HuH-7 (cell line): Measurements from ENCODE around the gene TIE1.

Experiments
- DNase-seq: peaks from one replicate; pipeline ENCODE4 v3.0.0; 2011; ENCODE audit warnings: low spot score

Gene TIE1

DNA sequence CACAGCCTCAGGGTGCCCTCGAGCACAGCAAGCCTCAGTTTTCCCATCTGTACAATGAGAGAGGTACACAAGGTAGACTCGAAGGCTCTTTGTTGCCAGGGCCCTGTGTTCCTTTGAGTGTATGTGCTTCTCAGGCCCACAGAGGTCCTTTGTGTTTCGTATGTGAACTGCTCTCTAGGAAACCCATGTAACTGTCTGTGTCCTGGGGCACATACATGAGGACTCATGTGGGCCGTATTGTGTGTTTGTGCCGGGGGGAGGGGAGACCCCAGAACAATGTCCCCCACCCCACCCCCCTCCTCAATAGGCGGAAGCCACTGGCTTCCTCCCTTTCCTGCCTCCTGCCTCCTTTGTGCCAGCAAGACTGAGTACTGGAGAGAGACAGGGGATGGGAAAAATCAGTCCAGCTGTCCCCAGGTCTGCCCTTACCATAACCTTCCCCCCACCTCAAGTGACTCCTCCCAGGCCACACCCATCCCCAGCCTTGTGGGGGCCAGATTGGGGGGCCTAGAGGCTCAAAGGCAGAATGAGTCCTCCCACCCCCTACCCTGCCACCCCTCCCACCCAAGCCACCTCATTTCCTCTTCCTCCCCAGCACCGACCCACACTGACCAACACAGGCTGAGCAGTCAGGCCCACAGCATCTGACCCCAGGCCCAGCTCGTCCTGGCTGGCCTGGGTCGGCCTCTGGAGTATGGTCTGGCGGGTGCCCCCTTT, at the start of gene TIE1:
TIE1 (plus strand) TSS at position 605 of the 717 bp plus-strand sequence; CDS start at position 695, 90 bp downstream.
- DNase-seq = no peak

DNA sequence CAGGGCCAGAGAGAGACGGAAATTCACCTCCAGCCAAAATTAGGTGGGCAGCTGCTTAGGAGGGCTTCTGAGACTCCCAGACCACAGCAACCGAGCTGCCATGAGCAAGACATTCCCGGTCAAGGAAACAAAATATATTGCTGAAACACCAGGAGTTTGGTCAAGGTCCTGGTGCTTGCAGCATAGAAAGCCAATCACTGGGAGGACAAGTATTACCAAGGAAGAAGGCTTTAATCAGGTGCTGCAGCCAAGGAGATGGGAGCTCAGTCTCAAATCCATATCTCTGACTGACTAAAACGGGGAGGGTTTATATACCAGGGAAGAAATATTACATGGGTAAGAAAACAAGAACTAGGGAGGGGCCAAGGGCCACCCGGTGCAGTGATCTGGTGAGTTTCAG, 49.8 kb upstream of the TIE1 start:
- DNase-seq = no peak

DNA sequence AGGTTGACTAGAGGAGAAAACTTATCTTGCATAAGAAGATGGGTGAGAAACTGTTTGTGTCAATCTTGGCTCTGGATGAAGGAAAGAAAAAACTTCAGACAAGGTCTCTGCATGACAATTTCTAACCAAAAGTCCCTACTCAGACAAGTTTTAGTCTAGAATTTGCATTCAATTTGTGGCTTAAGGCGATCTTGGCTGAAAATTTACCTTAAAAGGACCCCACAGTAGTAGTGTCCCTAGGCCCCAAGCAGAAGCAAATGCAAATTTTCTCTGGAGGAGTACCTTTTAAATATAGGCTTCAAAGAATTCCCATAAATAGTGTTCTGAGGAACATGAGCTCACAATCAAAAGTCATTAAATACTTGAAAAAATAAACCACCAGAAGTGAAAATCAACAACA, 48.6 kb upstream of the TIE1 start:
- DNase-seq = no peak

DNA sequence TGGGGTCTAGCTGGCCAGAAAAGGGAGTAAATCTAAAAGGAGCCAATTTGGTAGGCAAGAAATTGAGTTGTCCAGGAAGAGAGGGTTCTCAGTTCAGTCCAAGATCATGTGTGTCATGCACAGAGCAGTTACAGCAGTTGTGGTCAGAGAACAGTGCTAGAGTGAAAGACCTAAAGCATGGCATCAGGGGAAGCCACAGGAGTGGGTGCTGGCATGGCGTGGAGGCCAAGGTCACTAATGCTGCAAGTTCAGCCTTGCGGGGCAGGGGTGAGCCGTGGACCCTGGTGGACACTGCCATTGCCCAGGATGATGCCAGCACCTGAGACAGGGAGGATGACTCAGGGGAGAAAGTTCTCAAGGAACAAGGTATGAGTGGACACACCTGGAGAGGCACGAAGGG, 47.6 kb upstream of the TIE1 start:
- DNase-seq = no peak

DNA sequence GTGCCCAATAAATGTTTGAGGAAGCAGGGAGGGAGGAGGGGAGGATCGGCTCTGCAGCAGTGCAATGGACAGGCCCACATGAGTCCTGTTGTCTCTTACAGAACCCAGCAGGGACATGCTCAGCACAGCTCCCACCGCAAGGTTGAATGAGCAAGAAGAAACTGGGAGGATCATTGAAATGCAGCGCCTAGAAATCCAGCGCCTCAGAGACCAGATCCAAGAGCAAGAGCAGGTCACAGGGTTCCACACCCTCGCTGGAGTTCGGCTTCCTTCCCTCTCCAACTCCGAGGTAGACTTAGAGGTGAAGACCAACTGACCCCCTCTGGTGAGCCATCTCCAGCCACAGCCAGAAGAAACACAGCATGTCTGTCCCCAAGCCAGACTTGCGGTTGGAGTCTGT, 46.9 kb upstream of the TIE1 start:
- no peak for DNase-seq

DNA sequence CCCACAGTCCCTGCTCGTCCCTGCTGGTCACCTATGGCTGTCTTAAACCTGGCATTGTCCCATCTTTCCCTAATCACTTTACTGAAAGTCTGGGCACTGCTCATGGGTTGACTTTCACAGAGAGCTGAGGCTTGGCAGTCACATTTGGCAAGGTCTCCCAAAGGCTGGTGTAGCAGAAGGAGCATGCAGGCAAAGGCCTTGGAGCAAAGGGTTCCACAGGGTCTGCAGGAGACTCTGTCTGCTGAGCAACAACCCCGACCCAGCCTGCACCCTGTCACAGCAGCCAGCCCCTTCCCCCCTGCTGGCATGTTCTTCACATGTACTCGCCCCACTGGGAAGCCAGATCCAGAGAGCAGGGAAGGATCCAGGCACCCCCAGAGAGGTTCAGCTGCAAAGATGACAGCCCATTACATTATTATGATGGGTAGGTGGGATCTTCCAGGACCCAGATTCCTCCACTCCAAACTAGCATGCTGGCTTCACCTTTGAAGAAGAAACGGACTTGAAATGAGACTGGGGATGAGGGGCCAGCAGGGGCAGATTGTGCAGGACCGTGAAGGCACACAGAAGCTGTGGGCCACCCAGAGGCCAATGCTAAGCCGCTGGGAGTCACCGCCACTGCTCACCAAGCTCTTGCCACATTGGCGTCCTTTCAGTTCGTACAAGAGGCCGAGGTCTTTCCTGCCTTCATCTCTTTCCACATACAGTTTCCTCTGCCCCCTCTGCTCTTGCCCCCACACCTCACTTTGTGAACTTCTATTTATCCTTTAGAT, 45.2 kb upstream of the TIE1 start:
- DNase-seq = no peak

DNA sequence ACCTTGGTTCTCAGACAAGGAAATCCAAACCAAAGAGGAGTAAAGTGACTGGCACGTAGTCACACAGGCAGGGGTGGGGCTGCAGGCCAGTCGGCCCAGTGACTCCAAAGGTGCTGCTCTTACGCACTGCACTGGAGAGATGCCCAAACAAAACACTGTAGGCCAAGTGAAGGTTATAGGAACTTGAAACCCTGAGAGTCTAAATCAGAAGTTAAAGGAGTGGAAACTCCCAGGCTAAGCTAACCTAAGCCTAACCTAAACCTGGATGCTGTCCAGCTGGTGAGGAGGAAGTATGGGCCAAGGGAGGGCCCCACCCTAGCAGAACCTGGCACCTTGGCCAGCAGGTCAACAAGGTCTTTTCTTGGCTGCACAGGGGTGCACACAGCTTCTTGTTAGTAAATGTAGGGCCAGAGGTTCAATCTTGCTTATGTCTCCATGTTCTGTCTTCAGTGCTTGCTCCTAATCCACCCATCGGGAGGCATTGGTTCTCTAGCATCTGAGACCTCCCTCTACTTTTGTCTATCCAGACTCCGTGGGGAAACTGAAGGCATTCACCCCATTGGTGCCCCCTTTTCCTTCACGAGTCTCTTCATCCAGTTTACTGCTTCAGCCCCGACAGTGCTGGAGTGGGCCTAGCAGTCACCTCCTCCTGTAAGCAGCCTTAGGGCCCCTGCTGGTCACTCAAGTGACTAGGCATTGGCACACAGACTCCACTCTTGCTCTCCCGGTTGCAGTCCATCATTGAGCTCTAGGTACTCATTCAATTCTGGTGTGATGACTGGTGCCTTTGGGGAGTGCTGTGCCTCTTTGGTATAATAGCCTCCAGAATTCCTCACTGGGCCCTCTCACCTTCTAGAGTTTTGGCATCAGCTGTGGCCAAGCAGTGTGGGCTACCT, 43.9 kb upstream of the TIE1 start:
- no peak for DNase-seq

DNA sequence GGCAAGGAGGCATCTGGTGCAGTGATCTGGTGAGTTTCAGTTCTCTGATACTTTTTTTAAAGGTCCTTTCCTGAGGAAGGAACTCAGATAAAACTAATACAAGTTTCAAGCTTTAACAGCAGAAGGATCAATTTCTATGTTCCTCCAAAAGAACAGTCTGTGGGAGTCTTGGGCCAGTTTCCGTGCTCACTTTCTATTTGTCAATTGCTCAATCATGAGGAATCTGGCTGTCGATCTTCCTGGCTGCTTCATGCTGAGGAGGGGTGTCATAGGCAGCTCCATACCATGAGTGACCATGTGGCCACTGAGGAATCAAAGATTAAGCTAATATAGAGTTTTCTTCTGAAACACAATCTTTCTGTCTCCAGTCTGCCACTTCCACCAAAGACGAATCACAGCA, 42.4 kb upstream of the TIE1 start:
- DNase-seq = no peak

DNA sequence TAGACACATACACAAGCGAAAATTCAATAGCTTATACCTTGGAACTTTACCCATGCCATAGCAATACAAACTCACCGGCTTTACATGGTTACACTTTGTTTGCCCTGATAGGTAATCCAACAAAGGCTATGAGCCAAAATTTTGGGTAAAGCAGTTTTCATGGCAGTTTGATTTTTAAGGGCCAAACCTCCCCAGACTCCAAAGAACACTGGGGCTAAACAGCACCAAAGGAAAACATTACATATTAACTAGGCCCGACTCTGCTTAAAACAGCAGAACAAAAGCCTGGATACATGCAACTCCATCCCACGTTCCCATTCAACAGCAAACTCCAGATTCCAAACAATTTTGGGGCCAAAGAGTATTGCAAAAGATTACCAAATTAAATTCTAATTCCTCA, 35.4 kb upstream of the TIE1 start:
- no peak for DNase-seq

DNA sequence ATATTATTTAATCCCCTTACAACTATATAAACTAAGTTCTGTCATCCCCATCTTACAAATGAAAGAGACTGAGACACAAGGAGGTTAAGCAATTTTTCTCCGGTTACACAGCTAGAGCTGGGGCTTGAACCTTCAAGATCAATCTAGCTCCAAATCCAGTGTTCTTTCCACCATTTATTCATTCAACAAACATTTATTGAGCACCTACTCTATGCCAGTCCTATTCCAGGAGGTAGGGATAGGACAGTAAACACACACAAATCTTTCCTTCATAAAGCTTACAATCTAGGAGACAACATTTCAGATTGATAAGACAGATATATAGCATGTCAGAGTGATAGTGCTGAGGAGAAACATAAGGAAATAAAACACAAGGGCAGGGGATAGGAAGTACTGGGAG, 33.9 kb upstream of the TIE1 start:
- no peak for DNase-seq

DNA sequence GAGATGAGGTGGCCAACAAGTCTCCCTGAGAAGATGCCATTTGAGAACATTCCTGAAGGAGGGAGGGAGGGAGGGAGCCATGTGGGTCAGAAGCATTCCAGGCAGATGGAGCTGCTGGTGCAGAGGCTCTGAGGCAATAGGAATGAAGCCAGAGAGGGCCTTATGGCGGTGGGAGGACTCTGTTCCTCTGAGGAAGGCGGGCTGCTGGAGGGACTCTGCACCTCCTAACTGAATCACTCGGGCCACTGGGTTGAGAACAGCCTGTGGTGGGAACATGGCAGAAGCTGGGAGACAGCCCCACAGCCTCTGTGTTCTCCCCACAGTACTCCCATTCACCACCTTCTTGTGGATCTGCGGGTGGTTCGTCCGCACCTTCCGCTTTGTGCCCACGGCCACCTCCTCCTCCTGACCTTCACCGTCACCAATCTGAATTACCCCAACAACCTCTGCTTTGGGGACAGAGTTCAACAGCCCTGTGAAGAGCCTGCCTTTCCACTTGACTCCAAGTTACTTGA, 33.4 kb upstream of the TIE1 start:
- DNase-seq = no peak

DNA sequence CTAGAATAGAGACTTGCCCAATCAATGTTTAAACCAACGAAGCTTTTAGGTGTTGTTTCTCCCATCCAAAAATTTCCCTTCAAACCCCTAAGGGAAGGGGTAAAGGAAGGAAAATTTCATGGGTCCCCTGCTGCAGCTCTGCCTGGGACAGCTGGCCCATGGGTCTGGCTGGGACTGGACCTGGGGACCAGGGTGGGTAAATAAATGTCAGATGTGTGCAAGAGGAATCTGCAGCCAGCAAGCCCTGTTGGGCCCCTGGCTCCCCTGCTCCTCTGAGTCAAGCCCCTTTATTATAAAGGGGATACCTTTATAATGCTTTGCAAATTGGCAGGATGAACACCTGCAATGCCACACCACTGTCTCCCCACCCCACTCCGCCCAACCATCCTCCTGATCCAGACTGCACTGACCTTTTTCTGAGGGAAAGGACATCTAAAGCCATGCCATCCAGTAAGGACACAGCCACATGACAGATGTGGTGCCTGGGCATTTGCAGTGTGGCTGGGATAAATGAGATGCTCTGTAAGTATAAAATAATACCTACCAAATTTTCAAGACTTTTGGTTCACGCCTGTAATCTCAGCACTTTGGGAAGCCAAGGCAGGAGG, 32.9 kb upstream of the TIE1 start:
- no peak for DNase-seq

DNA sequence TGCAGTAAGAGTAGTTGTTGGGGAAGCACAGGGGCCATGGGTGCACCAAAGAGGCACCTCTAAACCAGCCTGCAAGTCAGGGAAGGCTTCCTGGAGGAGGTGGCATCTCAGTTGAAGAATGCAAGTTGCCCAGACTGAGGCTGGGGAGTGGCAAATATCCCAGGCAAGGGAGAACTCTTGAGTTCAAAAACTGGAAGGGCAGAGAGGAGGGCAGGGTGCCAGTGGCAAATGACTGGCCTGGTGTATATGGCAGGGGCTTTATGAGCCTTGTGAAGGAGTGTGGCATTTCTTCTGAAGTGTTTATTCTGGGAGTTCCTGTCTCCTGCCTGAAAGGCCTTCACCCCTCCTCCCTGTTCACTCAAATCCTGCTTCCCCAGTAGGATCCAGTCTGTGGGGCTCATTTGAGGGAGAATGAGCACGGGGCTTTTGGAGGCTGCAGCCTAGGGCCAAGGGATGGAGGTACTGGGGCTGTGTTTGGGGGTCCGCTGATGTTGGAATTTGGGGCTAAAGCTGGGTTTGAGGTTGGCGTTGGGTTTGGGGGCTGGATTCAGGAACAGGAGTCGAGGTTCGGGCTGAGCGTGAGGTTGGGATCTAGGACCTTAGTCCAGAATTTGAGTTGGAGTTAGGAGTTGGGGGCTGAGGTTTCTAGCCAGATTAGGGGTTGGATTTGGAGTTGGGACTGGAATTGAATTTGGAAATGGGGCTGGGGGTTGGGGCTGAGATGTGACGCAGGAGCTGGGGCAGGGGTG, 31.0 kb upstream of the TIE1 start, which contains the start of gene TMEM125:
TMEM125 (plus strand) TSS at position 357 of the 749 bp plus-strand sequence. CDS start 2,740 bp downstream, outside the sequence.
- no peak for DNase-seq

DNA sequence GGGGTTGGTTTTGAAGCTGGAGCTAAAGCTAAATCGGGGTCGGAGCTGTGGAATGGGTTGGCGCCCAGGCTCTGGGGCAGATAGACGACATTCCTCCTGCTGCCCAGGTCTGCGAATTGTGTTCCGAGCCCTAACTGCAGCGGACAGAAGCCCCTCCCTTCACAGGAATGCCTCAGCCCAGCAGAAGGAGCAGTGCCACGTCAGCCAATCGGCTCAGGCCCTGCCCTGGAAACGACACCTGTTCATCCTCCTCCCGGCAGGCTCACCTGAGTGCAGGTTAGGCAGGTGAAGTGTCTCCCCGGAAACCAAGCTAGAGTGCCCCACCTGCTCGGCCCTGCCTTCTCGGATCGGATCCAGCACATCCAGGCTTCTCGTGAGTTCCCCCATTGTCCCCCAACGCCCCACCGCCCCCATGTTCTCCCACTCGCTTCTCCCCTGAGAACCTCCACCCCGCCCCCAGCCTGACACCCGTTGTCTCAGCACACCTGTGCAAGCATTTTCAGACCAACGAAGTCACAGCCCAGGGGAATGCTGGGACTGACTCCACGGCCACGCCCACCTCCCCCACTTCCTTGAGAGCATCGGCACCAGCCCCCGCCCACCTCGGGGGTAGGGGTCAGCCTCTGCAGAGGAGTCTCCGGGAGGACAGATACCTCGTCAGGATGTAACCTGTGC, 30.2 kb upstream of the TIE1 start:
- no peak for DNase-seq

DNA sequence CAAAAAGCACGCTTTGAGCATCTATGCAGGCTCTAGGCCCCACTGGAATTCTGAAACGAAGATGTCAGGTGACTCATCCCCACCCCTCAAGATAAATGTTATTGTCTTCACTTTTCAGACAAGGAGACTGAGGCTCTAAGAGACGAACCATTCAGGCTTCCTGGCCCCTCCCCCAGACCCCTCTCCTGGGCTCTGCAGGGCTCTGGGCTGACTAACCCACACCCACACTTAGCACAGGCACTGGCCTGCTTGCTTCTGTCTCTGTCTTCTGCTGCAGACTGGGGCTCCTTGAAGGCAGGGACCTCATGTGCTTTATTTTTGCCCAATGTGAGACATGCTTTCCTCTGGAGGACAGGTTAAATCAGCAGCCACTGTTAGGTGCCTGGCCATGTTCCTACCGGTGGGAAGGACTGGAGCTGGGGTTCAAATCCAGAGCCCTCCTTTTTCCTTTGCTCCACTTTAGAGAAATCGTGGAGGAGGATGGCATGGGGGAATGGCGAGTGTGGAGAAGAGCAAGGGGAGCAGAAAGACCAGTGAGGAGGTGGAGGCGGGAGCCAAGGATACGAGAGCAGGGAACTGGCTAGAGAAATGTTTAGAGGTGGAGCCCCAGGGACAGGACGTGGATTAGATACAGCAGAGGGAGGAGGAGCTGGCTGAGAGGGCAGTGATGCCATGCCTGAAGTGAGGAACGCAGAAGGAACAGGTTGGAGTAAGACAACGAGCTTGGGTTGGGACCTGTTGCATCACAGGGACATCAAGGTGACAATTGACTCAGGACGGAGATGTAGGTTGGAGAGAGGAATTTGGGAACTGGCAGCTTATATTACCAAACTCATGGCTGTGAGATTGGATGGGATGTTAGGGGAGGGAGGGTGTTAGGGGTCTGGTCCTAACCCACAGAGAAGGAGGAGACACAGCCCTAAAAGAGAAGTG, 29.3 kb upstream of the TIE1 start:
- no peak for DNase-seq

DNA sequence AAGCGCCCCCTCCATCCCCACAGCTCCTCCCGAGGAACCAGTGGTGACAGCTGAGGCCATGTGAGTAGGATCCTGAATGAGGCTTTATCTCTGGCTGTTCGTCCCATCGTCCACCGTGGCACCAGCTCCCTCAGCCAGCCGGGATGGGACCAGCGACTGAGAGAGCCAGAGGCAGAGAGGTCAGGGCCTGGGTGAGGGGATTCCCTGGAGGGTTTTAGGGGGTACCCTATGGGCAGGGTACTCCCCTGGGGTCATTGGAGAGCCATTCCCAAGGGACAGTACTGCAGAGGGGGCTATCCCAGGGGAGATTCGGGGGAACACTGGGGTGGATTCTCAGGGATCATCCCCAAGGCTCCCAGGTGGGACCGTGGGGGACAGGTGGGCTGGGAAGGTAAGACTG, 28.6 kb upstream of the TIE1 start:
- DNase-seq = no peak

DNA sequence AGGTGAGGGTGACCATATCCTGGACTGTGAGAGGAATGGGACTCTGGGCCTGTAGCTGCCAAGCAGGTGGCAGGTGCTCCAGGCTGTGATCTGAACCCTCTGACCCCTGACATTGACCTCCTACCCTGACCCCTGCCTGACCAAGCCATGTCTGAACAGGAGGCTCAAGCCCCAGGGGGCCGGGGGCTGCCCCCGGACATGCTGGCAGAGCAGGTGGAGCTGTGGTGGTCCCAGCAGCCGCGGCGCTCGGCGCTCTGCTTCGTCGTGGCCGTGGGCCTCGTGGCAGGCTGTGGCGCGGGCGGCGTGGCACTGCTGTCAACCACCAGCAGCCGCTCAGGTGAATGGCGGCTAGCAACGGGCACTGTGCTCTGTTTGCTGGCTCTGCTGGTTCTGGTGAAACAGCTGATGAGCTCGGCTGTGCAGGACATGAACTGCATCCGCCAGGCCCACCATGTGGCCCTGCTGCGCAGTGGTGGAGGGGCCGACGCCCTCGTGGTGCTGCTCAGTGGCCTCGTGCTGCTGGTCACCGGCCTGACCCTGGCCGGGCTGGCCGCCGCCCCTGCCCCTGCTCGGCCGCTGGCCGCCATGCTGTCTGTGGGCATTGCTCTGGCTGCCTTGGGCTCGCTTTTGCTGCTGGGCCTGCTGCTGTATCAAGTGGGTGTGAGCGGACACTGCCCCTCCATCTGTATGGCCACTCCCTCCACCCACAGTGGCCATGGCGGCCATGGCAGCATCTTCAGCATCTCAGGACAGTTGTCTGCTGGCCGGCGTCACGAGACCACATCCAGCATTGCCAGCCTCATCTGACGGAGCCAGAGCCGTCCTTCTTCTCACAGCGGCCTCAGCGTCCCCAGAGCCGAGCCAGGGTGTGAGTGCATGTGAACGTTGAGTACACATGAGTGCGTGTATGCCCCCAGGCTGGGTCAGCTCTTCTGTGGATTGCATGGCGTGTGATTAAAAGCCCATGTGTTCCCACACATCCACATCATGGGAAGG, 27.9 kb upstream of the TIE1 start:
- DNase-seq = no peak

DNA sequence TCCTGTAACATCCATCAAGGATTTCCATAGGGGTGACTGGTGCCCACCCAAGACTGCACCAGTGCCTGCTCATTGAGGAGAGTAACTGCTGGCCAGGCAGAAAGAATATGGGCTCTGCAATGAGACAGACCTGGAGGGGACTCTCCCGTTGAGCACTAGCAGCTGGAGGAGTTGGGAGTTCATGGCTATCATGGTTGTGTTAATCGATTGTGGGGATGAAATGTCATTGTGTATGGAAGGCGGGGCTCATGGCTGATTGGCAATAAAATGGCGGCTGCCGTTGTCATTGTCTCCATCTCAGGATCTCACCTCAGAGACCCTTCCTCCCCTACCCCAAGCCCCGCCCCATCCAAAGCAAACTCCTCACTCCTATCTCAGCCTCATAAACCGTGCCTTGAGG, 27.1 kb upstream of the TIE1 start:
- no peak for DNase-seq
